Retinal pigment epithelial cell (primary cell): ENCODE measurements around the gene GABRB2.

Source experiments
- DNase-seq: peaks from one replicate; pipeline ENCODE4 v3.0.0-alpha.2; 2010; ENCODE audit warnings: low read depth
- H3K4me3 ChIP-seq: 2 replicates; pipeline ENCODE4 v1.5.1; 2011; ENCODE audit warnings: mild to moderate bottlenecking, low read length, control low read depth, moderate library complexity
- TF ChIP-seq, protein P1 (sequence below): conservative IDR thresholded peaks from 2 replicates; pipeline ENCODE4 v1.5.1; 2011; ENCODE audit warnings: low read depth, low read length, control low read depth, inconsistent platforms

GABRB2 gene

GRCh38 chr5:161548487-161549094, 2.1 kb upstream of the GABRB2 start:
- TF ChIP-seq, protein P1, sequence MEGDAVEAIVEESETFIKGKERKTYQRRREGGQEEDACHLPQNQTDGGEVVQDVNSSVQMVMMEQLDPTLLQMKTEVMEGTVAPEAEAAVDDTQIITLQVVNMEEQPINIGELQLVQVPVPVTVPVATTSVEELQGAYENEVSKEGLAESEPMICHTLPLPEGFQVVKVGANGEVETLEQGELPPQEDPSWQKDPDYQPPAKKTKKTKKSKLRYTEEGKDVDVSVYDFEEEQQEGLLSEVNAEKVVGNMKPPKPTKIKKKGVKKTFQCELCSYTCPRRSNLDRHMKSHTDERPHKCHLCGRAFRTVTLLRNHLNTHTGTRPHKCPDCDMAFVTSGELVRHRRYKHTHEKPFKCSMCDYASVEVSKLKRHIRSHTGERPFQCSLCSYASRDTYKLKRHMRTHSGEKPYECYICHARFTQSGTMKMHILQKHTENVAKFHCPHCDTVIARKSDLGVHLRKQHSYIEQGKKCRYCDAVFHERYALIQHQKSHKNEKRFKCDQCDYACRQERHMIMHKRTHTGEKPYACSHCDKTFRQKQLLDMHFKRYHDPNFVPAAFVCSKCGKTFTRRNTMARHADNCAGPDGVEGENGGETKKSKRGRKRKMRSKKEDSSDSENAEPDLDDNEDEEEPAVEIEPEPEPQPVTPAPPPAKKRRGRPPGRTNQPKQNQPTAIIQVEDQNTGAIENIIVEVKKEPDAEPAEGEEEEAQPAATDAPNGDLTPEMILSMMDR, result no peak
- peak overlapping the region; percentile 28 for H3K4me3 ChIP-seq
- DNase-seq, result no peak

GRCh38 chr5:161547738-161548486, 1.4 kb upstream of the GABRB2 start:
- TF ChIP-seq, protein P1, result no peak
- no peak for DNase-seq
- peak overlapping the region; percentile 62 for H3K4me3 ChIP-seq

DNA sequence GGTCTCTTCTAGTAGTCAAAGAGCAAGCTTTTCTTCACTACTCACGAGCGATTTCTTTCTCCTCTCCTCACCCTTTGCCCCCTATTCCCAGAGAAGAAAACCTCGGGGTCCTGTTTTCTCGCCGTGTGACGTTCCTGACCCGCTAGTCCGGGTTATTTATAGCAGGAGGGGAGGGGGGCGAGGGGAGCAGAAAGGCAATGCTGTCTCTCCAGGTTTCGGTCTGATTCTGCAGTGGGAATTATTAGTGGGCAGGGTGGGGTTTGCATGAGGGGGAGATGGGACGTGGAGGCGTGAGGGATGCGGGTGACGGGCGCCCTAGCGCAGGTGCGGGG, 847 bp upstream of the GABRB2 start:
- TF ChIP-seq, protein P1, result no peak
- H3K4me3 ChIP-seq, result peak overlapping the region; percentile 62
- no peak for DNase-seq

DNA sequence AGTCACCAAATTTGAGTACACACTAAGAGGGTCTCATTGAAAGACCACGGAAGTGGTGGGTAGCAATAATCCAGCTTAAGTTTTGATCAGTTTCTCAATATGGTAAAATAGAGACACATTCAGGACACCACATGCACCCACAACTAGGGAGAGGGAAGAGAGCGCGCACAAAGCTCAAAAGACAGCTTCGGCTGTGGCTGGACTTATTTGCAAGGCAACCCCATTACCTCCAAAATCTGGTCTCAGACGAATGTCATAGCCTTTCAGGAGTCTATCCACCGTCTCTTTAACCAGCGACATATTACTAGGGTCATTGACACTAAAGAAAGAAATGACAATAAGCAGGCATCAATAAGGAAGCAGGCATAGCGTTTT, 443 bp downstream of the GABRB2 start:
- peak overlapping the region; percentile 62 for H3K4me3 ChIP-seq
- TF ChIP-seq, protein P1, result no peak
- no peak for DNase-seq

GRCh38 chr5:161545344-161546094, 1.0 kb downstream of the GABRB2 start:
- H3K4me3 ChIP-seq, result no peak overlapping the region
- DNase-seq, result no peak
- TF ChIP-seq, protein P1, result no peak

- DNase-seq, result peak; percentile 7
- no peak overlapping the region for H3K4me3 ChIP-seq
- TF ChIP-seq, protein P1, result peak; percentile 96
These were observed 2.2 kb downstream of the GABRB2 start for GRCh38 chr5:161544350-161544765.
